GM19438 (cell line): ENCODE data around the gene LPCAT4.
"Not testable (repeated sequence)": the region's sequence is repeated elsewhere in the genome, so short reads cannot be mapped to it uniquely, and the experiment has no call there.

Experiments
- ATAC-seq: cut with Tn5 transposase; IDR thresholded peaks from one replicate; pipeline ENCODE4 v1.9.1; 2021; ENCODE audit warnings: low read depth; ENCODE audit not compliant: unreplicated experiment

Gene LPCAT4, protein sequence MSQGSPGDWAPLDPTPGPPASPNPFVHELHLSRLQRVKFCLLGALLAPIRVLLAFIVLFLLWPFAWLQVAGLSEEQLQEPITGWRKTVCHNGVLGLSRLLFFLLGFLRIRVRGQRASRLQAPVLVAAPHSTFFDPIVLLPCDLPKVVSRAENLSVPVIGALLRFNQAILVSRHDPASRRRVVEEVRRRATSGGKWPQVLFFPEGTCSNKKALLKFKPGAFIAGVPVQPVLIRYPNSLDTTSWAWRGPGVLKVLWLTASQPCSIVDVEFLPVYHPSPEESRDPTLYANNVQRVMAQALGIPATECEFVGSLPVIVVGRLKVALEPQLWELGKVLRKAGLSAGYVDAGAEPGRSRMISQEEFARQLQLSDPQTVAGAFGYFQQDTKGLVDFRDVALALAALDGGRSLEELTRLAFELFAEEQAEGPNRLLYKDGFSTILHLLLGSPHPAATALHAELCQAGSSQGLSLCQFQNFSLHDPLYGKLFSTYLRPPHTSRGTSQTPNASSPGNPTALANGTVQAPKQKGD

DNA sequence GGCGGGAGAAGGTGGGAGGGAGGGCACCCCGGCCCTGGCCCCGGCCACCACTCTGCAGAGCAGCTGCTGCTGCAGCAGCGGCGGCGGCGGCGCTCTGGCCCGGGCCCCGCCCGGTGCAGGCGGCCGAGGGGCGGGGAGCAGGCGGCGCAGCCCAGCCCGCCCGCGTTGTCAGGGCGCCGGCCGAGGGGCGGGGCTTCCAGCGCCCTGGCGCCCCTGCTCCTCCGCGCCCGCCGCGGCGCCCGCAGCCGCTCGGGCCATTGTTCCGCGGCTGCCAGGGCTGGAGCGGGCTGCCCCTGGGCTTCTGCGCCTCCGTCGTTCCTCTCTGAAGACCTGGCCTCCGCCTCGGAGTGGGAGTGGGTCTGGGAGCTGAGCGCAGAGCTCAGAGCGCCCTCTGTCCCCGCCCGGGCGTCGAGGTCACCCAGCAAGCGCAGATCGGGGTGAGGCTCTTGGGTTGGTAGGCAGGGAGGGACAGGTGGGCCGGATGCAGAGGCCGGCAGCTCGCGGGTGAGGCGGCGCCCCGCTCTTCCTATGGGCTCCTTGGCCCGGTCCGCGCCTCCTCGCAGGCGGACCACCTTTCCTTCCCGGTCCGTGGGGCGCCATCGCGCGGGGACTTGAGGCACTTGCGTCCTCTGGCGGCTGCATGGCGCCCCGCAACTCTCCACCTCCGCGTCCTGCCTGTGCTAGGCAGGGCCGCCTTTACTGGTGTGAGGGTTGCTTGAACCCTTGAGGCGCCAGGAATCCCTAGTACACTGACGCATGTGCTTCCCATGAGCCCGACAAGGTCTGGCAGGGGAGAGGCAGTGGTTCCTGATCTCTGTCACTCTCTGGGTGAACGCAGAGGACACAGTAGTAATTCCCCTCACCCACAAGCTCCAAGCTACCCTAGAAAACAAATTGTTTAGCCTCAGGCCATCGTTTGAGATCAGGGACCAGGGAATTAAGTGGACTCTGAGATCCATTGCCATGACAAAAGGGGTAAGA, at the start of gene LPCAT4:
TSS of gene LPCAT4 (minus strand) at position 96 of the 981 bp plus-strand sequence. CDS start 96 bp downstream, outside the sequence.
- peak; percentile 76 for ATAC-seq

DNA sequence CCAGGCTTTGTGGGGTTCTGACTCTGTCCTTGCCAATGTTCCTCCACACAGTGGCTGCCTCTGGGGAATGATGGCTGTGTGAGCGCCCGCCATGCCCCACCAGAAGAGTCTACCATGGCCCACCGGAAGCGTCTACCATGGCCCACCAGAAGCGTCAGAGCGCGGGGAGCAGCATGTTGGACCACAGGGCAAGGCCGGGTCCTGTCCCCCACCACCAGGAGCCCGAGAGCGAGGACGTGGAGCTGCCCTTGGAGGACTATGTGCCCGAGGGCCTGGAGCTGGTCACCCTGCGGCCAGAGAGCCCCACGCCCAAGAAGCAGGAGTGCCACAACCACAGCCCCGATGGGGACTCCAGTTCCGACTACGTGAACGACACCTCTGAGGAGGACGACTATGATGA, 42.5 kb upstream of the LPCAT4 start:
- not testable (repeated sequence) for ATAC-seq

DNA sequence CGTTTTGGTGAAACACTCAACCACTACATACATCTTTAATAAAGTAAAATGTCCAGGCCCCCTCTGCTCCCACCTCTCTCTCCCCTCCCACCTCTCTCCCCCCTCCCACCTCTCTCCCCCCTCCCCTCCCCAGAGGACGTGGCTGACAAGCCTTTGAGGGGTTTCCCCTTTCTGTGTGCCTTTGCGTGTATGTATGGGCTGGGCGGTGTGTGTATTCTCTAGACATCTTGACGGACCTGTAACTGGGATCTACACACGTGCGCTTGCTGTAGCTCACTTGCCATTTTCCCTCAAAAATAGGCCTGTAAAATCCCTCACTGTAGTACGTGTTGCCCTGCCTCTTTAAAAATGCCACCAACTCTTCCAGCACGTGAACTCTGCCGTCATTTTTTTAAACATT, 42.0 kb upstream of the LPCAT4 start:
- not testable (repeated sequence) for ATAC-seq

DNA sequence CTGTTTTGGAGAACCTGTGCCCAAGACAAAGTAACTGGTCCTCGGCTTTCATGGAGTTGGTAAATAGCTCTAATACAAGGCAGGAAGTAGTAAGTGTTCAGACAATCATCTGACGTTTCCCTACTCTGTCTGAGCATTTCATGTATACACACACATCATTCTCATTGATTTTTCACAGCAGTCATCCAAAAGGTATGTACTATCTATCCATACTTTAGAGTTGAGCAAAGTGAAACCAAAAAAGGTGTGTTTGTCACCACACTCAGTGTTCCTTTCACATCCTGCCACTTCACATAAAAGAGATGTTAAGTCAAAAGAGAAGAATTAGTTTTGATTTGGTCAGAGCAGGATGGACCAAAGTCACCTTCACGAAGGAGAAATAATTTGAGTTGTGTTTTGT, 36.9 kb upstream of the LPCAT4 start:
- ATAC-seq = not testable (repeated sequence)

DNA sequence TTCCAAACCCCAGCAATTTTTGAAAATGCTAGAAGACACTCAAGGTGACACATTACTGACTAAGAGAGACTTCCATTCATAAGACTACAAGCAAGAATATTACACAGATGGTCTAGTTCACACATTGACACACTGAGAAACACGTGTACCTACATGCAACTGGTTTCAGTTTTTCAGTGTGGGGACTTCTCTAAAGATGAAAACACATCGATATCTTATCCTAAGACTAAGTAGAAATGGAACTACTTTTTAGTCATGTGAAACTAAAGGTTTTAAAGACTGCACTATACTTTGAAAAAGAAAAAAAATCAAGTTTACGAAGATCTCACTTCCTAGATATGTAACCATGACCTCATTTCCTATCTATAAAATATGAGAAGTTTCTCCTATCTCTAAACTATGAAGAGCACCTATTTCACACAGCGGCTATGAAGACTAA, 36.2 kb upstream of the LPCAT4 start:
- ATAC-seq = not testable (repeated sequence)

DNA sequence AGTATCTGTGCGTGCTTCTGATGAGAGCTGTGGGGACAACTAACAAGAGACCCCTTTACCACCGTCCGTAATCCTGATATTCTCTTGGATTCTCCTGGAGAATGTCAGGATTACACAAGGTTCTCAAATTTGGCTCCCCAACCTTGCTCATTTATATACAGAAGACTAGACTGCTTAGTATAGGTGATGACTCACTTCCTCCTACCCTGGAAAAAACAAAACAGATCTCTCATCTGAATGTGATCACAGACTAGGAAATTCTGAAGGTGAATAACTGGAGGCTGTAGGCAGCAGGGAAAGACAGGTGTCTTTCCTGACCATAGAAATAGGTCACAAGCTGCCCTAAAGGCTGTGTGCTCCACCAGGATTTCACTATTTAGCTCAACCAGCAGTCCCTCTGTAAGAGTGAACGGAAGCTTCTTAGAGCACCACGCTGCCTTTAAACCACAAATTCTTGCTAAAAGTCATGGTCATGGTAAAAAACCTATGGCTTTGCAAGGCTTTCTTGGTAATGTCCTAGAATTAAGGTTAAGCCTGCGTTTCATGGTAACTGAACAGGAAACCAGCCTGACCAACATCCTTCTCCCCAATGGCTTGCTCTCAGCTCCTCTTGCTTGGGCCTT, 30.8 kb upstream of the LPCAT4 start:
- ATAC-seq = not testable (repeated sequence)

DNA sequence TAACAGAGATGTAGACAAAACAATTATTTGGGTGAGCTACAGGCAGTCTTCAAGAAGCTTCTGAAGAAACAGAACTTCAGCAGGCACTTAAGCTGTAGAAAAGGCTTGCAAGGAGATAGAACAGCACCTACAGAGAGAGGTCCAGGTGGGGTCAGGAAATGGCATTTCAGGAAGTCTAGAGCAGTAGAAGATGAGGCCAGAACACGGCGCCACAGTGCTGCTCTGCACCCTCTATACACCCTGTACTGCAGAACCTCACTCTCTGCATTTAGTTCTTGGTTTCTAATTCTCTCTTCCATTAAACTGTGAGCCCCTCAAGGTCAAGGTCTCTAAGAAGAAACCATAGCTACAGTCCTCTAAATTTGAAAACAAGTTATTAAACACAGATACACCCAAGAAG, 26.0 kb upstream of the LPCAT4 start:
- not testable (repeated sequence) for ATAC-seq

DNA sequence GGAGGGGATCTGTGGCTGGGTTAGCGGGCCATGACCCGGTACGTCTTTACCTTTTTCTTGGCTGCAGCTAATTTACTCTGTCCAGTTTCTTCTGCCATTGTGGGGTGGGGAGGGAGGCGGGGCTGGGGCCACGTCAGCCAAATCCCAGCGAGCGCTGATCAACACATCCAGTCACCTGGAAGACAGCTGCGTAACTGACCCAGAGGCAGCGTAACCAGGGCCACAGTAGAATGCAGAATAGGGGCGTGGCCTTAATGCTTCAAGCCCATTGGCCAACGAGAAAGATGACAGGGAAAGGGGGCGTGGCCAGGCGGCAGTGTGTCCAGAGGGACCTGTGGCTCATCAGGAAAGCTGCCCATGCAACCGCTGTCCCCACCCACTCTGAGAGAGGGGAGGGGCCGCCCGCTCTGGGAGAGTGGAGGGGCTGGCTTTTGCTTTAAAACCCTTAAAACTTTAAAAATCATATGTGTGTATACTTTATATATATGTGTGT, 22.6 kb upstream of the LPCAT4 start:
- not testable (repeated sequence) for ATAC-seq

DNA sequence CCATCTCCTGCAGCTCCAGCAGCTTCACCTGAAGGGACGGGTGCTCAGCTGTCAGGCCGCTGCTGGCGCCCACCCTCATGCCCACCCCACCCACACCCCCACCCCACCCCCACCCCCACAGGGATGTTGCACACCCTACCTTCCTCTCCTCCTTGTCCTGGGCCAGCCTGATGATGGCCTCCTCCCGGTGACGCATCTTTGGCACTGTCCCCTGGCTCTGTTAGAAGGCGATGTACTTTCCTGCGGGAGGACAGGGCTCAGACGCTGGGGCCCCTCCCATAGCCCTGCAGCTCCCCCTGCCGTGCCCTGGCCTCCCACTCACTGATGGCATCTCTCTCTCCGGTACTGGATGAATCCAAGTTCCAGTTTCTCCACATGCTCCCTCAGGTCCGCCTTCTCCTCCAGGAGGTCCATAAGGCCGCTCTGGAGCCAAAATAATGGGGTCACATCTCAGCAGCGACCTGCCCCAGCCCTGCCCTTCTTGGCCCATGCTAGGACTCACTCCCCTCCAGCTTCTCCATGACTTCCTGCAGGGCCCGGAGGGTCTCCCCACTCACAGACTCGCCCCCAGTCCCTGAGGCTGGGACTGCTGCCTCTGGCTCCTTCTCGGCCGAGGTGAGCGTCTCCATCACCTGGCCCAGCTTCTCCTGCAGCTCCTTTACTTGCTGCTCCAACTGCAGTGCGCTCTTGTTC, 15.0 kb upstream of the LPCAT4 start:
- not testable (repeated sequence) for ATAC-seq

DNA sequence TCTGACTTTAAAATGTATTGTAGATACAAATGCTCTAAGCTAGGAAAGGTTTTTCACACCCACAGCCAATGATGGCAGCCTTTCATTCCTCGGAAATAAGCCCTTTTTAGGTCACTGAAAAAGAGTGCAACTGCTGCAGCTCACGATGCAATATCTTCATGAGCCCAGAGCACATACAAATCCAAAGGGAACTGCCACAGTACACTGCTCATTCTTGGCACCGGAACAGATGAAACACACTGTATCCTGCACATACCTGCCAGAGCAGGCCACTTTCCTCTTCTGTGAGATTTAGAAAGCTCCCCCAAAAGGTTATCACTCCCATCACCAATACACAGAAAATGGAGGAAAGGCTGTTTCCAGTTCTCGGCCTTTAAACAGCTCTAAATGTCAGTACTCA, 13.5 kb upstream of the LPCAT4 start:
- ATAC-seq = not testable (repeated sequence)

DNA sequence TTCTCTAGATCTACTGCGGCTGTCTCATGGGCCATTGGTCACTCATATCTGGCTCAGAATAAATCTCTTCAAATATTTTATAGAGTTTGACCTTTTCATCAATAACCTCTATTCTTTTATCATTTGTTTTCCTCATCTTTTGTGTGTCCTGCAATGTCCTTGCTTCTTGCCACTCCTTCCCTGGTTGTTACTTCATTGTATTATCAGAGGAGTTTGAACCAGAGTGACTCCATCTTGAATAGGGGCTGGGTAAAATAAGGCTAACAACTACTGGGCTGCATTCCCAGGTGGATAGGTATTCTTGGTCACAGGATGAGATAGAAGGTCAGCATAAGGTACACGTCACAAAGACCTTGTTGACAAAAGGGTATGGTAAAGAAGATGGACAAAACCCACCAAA, 9.9 kb upstream of the LPCAT4 start:
- no peak for ATAC-seq

DNA sequence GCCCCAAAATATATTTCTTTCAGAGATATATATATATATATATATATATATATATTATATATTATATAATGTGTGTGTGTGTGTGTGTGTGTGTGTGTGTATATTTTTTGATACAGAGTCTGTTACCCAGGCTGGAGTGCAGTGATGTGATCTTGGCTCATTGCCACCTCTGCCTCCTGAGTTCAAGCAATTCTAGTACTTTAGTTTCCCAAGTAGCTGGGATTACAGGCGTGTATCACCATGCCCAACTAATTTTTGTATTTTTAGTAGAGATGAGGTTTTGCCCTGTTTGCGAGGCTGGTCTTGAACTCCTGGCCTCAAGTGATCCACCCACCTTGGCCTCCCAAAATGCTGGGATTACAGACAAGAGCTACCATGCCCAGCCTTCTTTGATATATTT, 8.5 kb upstream of the LPCAT4 start:
- not testable (repeated sequence) for ATAC-seq

DNA sequence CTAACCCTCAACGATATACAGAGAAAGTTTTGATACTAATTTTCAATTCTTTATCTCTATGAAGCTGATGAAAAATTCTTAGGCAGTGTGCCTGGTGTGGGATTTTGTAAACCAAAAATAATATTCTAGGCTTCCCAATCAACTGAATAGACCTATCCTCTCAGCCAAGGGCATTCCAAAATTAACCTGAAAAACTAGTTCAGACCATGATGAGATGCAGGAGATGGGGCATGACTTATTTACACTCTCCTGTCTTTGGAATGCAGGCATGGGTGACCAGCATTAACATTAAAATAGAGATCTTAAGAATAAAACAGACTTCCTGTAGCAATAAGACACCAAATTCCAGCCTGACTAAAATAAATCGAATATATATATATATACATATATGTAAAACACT, 7.8 kb upstream of the LPCAT4 start:
- ATAC-seq = no peak

DNA sequence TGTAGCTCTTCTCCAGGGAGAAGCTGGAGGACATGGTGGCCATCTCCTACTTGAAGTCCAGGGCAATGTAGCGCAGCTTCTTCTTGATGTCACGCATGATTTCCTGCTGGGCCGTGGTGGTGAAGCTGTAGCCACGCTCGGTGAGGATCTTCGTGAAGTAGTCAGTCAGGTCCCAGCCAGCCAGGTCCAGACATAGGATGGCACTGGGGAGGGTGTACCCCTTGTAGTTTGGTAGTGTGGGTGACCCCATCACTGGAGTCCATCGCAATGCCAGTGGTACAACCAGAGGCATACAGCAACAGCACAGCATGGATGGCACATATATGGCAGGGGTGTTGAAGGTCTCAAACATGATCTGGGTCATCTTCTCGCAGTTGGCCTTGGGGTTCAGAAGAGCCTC, 7.0 kb upstream of the LPCAT4 start:
- ATAC-seq = no peak

DNA sequence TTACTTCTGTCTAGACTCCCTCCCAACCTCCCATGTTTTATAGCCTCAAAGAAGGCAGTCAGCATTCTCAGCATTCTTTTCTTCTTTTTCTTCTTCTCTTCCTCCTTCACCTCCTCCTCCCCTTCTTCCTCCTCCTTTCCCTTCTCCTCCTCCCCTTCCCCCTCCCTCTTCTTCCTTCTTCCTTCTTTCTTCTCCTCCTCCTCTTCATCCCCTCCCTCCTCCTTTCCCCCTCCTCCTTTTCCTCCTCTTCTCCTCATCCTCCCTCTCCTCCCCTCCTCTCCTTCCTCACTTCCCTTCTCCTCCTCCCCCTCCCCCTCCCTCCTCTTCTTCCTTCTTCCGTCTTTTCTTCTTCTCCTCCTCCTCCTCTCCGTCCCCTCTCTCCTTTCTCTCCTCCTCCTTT, 3.6 kb upstream of the LPCAT4 start:
- no peak for ATAC-seq

DNA sequence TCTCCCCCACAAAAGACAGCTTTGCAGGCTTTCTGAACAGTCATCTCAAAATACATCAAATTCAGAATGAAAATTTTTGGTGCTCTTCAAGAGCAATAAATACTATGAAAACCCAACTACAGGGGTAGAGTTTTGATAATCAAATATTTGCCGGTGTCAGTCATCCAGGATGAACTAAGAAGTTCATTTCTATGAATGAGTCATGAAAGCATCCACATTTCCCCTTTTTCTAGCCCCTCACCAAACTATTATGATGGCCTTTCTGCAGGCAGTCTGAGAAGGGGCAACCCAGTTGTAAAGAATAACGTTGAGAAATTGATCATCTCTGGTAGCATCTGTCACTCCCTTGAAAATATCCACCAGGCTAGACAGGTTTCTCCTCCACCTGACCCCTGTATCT, 3.1 kb upstream of the LPCAT4 start:
- ATAC-seq = no peak

DNA sequence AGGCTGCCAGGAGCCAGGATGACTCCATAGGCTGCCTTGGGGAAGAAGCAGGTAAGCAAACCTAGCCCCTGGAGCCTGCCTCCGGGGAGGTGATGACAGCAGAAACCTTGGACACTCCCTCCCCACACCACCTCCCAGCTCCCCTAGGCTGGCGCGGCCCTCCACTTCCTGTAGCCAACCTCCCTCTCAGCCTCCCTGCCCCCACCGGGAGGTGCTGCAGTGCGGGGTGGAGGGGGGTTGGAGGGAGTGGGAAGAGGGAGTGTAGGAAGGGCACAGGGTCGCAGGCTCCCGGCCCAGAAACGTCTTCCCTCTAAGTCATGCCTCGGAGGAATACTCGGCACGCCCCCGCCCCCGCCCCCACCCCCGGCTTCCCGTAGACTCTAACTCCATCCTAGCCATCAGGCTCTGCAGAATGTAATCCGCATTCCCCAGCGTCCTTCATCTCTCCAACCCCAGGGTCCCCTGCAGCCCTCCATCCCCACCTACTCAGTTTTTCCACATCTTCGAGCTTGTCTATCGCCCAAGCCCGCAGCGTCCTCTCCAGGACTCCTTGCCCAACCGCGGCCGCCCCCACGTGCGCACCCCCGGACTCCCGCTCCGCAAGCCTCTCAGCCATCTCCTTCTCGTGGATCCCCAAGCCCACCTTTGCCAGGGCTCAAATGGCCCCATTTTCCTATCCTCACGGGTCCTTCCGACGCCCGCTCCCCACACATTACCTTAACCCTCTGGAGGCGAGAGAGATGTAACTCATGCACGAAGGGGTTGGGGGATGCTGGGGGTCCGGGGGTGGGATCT, 528 bp downstream of the LPCAT4 start:
- peak; percentile 0 for ATAC-seq

DNA sequence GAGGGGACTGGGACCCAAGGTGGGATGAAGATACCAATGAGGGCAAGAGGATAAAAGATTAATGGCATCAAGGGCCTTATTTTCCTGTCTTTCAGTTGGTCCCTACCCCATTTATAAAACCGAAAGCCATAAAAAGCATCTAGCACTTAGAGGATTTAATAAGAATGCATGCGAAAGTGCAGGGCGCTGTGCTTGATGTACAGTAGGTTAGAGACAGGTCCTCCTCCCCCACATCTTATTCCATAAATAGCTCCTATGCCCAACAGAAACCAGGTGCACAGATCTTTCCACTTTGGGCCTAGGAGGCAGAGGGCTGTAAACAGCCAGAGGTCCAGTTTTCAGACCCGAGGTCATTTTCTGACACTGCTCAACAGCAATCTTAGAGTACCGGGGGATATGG, 1.2 kb downstream of the LPCAT4 start:
- ATAC-seq = no peak
